H1 (cell line): Measurements from ENCODE around the gene FKBP5. TPM values are rescaled to one million over a fixed set of nuclear protein-coding genes. Genes with fewer than 3 reads are reported as not detected.

Source experiments
- CHD2 ChIP-seq: IDR thresholded peaks from 2 replicates; pipeline ENCODE4 v1.6.1; 2012; ENCODE audit warnings: low read length, improper control_type of control experiment
- KDM1A ChIP-seq: fragments of 200-600, 300-600 bp; sonication (generic); IDR thresholded peaks from 2 replicates; pipeline ENCODE4 v1.7.1; 2016; ENCODE audit warnings: mild to moderate bottlenecking, low read length, borderline replicate concordance
- RAD21 ChIP-seq, 2 experiments: IDR thresholded peaks in 1 of 2; conservative IDR thresholded peaks in 1 of 2; 2 replicates each; pipeline ENCODE4 v1.6.1; 2011; ENCODE audit warnings: low read depth in 2 of 2, low read length in 2 of 2, improper control_type of control experiment in 1 of 2, inconsistent platforms in 1 of 2, mild to moderate bottlenecking in 1 of 2, moderate library complexity in 1 of 2
- polyA plus RNA-seq, 7 experiments: library from polyadenylated mRNA; depleted of rRNA in 3 of 7; stranded (reverse) in 5 of 7; unstranded in 2 of 7; fragments of >200 nt in 5 of 7; fragments of 200-250 nt in 2 of 7; gene quantifications; 1 replicate in 5 of 7; 2 replicates in 1 of 7; 4 replicates in 1 of 7; pipeline versions ENCODE4 v1.2.1 to v1.2.3, GENCODE V29; 2011 to 2013; ENCODE audit warnings: missing spikeins in 2 of 7, mixed read lengths in 2 of 7
- total RNA-seq: library from RNA; stranded (reverse); fragmentation: NEBNext Ultra II Directional; extraction: Animal tissue kit (Norgen Biotek cat#: 25700); gene quantifications from 2 replicates; pipeline ENCODE4 v1.2.1, GENCODE V29; 2021

FKBP5 gene
- total and polyA plus RNA-seq, 2 of the 8 experiments (the other 6 are each of a cell fraction or from before 2014, with no cell fraction given), result 14.3 to 40.4 TPM

GRCh38 chr6:35532126-35532525 lies 156.6 kb downstream of the FKBP5 start (continued):
- TF ChIP-seq RAD21 (IDR thresholded peaks at IDR 0.05 in 1 of 2, conservative IDR thresholded peaks at IDR 0.05 in 1 of 2; ENCODE audit: low read depth in 2 of 2, low read length in 2 of 2), result no peak
- no peak for TF ChIP-seq KDM1A
- no peak for TF ChIP-seq CHD2
